Embryonic facial prominence (tissue), 1 donor: ENCODE data around the gene SMARCA1.
"Not testable (repeated sequence)": the region's sequence is repeated elsewhere in the genome, so short reads cannot be mapped to it uniquely, and the experiment has no call there.

Experiments
- DNase-seq: peaks from one replicate; pipeline ENCODE4 v3.0.0-alpha.2; 2016; ENCODE audit errors: extremely low spot score

SMARCA1 gene, protein sequence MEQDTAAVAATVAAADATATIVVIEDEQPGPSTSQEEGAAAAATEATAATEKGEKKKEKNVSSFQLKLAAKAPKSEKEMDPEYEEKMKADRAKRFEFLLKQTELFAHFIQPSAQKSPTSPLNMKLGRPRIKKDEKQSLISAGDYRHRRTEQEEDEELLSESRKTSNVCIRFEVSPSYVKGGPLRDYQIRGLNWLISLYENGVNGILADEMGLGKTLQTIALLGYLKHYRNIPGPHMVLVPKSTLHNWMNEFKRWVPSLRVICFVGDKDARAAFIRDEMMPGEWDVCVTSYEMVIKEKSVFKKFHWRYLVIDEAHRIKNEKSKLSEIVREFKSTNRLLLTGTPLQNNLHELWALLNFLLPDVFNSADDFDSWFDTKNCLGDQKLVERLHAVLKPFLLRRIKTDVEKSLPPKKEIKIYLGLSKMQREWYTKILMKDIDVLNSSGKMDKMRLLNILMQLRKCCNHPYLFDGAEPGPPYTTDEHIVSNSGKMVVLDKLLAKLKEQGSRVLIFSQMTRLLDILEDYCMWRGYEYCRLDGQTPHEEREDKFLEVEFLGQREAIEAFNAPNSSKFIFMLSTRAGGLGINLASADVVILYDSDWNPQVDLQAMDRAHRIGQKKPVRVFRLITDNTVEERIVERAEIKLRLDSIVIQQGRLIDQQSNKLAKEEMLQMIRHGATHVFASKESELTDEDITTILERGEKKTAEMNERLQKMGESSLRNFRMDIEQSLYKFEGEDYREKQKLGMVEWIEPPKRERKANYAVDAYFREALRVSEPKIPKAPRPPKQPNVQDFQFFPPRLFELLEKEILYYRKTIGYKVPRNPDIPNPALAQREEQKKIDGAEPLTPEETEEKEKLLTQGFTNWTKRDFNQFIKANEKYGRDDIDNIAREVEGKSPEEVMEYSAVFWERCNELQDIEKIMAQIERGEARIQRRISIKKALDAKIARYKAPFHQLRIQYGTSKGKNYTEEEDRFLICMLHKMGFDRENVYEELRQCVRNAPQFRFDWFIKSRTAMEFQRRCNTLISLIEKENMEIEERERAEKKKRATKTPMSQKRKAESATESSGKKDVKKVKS

DNA sequence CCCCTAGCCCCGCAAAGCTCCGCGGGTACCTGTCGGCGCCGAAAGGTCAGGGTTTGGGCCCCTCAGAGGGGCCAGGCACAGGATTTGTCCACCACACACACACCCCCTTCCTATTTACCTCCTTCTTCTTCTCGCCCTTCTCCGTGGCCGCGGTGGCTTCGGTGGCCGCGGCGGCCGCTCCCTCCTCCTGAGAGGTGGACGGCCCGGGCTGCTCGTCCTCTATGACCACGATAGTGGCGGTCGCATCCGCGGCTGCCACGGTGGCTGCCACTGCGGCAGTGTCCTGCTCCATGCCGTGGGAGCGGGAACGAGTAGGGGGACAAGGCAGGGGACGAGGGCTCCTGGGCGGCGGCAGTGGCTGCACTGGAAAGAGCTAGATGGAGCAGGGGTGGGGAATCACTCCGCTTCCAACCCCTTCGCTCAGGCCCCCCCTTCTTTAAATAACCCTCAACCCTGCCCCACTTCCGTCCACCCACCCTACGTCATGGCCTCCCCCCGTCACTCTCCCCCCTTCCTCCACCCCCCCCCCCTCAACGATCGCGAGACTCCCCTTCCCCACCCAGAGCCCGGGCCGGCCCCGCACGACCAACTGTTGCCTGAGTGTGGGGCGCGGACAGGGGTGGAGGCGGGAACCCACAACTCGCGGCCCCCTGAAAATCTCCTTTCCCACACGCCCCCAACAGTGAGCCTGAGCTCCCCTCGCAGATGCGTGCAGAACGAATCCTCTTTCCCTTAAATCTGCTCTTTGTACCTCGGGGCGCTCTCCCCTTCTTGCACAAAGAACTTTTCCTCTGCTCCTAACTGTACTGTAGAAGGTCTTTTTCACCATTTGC, at the start of gene SMARCA1:
Gene SMARCA1, minus strand, starts transcription at position 412 of the 833 bp plus-strand sequence. Its CDS starts 120 bp downstream, at position 292.
- DNase-seq: peak; percentile 67

DNA sequence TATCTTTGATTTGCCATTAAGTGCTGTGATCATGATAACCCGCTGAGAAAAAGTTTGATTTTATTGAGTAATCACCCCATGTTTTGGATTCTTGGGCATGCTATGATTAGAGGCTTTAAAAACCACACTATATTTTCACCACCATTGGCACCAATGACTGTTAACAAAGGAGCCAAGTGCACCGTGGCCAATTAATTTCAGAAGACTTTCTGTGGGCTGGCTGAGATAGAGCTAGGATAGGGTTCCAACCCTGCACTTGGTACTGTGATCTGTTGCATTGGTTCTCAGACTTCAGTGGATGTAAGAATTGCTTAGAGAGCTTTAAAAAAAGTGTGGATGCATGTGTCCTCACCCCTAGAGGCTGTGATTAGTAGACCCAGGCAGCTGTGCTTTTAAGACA, 49.1 kb upstream of the SMARCA1 start:
- DNase-seq: no peak

DNA sequence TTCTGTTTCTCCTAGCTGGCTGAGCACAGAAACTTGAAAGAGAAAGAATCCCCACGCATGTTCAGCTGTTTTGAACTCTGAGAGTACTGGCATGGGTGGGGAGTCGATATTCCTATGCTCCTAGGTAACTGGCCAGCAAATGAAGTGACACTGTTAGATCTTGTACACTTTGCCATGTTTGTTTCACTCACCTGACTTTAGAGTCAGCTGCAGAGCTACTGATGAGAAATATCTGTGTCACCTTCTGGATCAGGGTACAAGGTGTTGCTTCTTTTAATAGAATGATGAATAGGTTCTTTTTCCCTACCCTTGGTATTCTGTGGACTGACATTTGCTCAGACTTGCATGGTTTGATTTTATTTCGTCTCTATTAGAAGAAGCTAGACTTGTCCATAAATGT, 45.1 kb upstream of the SMARCA1 start:
- no peak for DNase-seq

DNA sequence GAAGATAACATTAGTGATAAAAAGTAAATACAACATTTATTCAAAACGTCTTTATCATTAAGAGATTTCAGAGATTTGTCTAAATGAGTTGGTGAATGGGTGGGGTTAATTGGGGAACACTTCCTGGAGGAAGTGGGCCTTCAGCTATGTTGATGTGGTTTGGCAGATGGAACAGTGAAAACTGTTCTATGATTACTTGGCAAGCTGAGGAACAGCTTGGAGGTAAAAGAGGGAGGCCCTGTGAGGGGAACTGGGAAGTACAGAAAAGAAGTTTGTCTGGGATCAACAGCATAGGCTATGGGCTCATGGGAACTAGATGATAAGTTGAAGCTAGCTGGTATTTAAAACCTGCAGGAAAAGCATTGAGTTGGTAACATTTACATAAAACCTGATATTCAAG, 42.8 kb upstream of the SMARCA1 start:
- no peak for DNase-seq

DNA sequence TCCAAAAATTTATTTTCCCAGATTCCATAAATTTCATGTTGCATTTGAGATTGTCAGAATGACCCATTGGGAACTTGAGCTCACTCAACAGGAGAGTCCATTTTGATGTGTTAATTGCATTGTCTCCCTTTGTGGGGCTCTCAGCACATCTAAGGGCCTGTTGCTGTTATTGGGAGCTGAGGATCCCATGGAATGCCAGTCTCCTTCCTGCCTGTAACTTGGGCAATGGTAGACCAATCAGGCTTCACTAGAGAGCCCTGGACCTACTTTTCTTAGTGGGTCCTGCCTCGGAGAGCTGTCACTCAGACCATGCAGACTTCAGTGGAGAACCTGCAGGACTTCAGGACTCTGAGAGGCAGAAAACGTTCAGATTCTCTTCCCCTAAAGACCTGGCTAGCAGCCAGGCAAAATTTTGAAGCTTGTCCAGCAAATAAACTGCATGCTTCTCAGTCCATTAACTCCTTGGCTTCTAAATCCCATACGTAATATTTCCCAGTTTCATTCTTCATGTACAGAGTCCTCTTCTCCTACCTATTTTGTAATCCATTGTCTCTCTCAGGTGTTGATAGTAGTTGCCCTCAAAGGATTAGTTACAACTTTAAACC, 41.9 kb upstream of the SMARCA1 start:
- no peak for DNase-seq

DNA sequence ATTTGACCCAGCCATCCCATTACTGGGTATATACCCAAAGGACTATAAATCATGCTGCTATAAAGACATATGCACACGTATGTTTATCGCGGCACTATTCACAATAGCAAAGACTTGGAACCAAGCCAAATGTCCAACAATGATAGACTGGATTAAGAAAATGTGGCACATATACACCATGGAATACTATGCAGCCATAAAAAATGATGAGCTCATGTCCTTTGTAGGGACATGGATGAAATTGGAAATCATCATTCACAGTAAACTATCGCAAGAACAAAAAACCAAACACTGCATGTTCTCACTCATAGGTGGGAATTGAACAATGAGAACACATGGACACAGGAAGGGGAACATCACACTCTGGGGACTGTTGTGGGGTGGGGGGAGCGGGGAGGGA, 41.1 kb upstream of the SMARCA1 start:
- DNase-seq: not testable (repeated sequence)

DNA sequence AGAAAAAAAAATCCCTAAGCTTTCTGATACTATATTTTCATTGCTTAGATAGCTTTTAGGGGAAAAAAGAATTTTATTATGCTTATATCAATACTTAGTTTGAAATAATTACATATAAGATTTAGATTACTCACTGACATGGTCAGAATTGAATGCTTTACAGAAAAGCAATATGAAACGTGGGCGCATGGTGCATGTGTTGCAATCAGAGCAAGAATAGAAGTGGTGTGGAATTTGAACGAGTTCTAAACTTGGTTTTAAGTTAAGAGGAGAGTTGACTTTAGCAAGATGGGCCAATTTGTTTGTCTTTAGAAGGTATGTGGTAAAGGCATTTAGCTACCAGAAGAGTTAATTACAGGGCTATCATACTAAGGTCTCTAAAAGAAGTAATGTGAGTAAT, 38.2 kb upstream of the SMARCA1 start:
- no peak for DNase-seq

DNA sequence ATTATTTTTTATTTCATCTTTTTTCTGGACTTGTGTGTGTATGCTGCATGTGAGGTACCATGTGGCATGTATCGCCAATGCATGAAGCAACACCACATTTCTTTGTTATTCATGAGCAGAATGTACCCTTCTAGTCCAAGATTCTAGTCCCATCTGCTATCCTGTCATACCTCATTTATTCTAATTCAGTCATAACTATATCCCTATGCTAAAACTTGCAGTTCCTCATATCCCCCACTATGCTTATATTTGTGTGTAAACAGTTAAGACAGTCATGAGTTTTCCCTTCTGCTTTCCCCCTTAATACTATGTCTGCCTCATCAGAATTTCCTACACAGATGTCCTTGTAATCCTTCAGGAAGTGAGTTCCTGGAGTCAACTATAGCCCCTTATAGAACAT, 36.5 kb upstream of the SMARCA1 start:
- DNase-seq: no peak

DNA sequence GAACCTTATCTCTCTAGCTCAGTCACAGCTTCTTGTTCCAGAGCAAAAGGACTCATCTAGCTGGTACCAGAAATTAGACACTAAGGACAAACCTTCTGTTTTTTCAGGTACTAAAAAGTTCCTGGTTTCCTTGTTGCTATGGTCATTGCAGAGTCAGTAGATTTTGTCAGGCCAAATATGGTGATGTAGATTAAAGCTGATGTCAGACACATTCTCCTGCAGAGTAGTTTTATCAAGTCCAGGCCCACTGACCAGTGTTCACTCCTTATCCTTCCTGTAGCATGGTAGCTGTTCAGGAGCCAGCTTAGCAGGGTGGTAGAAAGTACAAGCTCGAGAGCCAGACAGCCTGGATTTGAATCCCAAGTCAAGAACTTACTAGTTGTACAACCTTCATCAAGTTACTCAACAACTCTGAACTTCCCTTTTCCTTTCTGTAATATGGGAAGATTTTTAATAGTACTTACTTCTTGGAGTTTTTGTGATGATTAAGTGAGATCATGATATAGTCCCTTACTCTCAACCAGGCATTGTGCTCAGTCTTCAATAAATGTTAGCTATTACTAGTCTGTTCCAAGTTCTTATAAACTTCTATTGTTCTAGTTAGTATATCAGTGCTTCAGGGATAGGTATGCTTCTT, 34.7 kb upstream of the SMARCA1 start:
- DNase-seq: no peak

DNA sequence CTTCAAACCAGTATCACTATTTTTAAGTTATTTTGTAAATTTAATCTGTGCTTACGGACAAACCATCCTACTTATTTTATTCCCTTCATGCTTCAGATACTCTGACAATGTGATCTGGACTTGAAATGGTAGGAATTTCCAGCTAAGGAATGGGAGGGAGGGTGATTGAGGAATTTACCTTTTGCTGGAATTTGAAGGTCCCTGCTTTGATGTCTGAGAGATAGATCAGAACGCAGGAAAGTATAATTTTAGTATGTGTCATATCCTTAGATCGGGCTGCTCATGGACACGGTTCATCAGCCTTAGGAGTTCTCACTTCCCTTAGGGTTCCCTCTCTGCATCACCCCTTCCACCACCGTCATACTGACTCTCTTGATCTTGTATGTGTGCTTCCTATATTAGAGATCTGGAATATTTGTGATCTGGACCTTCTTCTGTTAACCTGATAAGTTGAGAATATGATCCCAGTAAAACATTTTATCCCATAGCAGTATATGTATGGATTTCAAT, 33.6 kb upstream of the SMARCA1 start:
- no peak for DNase-seq

DNA sequence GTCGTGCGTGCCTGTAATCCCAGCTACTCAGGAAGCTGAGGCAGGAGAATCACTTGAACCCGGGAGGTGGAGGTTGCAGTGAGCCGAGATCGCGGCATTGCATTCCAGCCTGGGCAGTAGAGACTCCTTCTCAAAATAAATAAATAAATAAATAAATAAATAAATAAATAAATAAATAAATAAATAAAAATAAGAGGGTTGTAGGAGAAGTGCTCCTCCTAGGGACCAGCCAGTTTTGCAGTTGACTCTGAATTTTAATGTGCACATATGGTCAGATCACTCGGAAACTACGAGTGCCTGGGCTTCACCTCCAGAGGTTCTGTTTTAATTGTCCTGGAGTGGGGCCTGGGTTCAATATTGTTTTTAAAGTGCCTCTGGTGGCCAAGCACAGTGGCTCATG, 31.5 kb upstream of the SMARCA1 start:
- not testable (repeated sequence) for DNase-seq

DNA sequence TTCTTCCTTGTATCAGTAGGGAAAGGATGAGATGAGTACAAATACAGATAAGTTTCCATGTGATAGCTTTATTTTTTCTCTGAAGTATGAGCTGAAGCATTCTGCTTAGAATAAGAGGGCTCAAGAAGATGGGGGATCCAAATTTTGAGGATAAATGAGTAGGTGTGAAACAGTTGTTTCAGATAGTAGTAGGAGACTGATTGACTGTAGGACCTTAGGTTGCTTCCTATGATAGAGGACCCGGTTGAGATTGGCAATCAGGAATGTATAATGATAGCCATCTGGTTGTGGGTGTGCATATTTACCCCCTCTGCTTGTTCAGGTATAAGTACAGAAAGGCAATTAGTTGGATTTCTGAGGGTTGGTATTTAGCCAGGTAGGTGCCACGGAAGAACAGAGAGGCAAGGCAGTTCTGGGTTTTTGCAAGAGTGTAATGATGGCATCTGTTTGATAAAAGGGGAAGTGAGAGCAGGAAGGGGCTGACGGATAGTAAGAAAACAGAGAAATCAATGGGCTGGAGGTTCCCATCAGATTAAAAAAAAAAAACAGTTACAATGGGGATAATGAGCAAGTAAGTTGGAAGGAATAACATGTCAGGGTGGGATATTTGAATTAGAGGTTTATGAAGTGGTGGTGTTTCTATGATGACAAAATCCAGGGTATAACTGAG, 30.5 kb upstream of the SMARCA1 start:
- no peak for DNase-seq

DNA sequence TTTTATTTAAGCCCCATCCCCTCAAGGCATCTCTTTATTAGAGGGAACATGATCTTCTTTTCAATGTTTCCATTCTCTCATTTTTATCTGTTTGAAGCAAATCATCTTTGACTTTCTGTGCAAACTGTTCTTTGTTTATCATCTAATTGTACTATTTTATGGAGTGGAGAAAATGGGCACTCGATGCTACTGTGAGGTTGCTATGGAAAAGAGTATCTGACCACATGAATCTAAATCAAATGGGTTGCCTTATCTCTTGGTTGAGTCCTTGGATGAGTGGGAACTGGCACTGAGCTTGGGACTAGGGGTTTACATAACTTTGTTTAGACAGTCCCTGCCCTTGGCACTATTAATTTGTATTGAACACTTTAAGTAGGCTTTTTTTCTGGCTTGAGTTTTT, 25.8 kb upstream of the SMARCA1 start:
- DNase-seq: no peak

DNA sequence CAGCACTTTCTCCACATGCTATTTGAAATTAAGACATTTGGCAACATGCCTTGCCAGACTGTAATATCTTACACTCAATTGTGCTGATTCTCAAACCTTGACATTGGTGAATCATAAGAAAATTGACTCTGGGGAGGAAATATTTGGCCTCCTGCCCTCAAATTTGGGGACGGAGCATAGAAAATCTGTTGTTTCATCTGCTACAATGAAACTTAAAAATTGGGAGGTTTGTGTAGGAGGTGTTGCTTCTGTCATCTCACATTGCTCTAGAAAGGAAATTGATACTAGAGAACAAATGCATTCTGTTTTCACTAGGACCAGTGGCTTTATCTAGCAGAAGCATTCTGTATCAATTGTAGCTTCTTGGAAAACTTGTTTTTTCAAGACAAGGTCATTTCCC, 22.1 kb upstream of the SMARCA1 start:
- DNase-seq: no peak

DNA sequence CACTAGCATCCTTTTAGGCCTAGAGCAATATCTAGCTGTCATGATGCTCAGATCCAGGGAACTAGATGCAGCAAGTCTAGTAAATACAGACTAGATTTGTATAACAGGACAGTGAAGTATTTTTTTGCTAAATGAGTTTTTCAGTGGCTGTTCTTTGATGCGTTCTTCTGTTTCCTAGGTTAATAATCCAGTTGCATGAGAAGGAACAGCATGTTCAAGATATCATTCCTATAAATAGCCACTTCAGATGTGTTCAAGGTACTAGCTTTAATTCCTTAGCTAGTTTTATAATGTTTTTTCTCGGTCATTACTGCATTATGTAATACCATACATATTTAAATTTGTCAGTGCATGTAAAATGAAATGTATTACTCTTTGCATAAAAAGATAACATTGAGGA, 21.5 kb upstream of the SMARCA1 start:
- no peak for DNase-seq

DNA sequence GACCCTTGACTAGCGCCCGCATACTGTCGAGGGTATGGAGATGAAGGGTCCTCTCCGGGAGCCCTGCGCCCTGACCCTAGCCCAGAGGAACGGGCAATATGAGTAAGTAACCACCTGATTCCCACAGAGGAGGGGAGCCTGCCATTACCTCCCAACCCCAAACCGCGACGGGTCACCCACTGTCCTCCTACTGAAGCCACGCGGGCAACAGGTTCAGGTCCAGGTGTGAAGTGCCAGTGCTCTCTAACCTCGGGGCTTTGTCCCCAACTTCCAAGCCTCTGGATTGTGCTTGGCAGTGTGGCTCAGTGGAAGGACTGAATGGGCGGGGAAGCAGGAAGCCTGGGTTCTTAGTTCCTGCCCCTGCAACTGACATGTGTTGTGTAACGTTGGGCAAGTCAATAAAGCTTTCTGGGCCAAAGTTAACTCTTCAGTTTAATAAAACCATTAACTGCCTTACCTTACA, 17.5 kb upstream of the SMARCA1 start:
- DNase-seq: no peak

DNA sequence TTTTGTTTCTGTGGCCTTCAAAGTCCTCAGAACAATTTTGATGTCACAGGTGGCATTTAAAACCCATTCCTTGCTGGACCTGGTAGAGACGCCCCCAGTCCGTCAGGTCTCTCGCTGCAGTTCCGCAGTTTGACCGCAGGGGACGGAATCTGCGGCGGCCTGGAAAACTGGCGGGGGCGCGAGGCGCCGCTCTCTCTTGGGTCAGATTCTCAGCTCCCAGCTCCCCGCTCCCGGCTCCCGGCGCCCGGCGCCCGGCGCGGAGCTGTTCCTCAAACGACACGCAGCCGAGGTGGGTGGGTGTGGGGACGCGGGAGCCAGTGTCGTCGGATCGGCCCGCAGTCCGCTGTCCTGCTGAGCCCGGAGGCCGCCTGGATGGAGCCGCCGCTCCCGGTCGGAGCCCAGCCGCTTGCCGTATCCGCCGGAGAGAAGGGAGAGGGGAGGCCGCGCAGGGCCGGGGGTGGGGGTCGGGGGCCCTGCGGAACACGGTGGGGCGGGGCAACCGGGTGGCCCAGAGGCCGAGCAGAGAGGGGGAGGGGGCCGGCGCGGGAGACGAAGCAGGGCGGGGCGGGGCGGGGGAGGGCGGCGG, 16.9 kb upstream of the SMARCA1 start, which contains the start of gene OCRL:
Gene OCRL, plus strand, starts transcription at position 192 of the 586 bp plus-strand sequence. Its CDS starts 181 bp downstream, at position 373.
- DNase-seq: peak; percentile 21

DNA sequence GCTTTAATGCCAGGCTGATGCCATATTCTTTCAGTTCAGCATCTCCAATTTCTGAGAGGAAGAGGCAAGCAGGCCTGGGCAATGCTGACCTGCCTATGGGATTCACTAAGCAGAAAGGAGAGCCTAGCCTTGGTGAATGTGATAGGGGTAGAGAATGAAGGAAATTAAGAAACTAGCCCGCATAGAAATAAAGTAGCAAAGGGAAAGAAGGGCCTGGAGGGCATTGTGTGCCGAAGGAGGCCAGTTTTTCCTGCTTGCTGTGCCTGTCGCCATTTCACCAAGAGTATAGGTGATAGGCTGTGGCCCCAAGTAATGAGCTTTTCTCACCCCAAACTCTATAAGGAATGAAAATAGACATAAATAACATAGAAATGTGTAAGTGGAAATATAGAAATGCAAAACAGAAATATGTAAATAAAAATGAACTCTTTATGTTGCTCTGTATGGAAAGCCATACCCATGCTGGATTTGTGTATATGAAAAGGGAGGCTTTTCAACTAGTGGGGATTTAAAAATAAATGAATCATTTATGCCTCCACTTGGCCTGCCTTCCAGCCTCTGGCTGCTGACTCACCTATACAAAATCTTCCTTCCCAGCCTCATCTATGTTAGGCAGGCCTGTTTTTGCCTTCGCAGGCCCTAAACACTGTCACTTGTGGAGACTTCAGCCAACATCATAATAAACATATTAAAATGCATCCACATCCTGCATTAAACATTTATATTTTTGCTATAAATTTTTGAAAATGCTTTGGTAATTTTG, 11.7 kb upstream of the SMARCA1 start:
- DNase-seq: no peak
